RWPE2 (cell line): ENCODE data around the gene SMC1B.
A peak's percentile ranks its signal among the peaks of the same experiment; 100 is the strongest.
"Not testable (repeated sequence)": the region's sequence is repeated elsewhere in the genome, so short reads cannot be mapped to it uniquely, and the experiment has no call there.

Source experiments
- ATAC-seq: fragments of 200-7000 bp; cut with Tn5 transposase; 3 replicates; pipeline ENCODE4 v1.9.1; 2021; ENCODE audit warnings: low read depth
- DNase-seq: peaks from one replicate; pipeline ENCODE4 v3.0.0-alpha.2; 2020; ENCODE audit warnings: low spot score
- H3K27ac ChIP-seq: fragments of 450-650 bp; 2 replicates; pipeline ENCODE4 v1.5.1; 2017; ENCODE audit warnings: mild to moderate bottlenecking; ENCODE audit not compliant: poor library complexity, severe bottlenecking
- H3K27me3 ChIP-seq: fragments of 250-450 bp; sonication (Bioruptor Pico); 2 replicates; pipeline ENCODE4 v1.5.1; 2021; ENCODE audit warnings: mild to moderate bottlenecking, moderate library complexity; ENCODE audit not compliant: insufficient read depth, poor library complexity, severe bottlenecking
- H3K36me3 ChIP-seq: fragments of 250-450 bp; sonication (Bioruptor Pico); 2 replicates; pipeline ENCODE4 v1.5.1; 2020; ENCODE audit warnings: low read depth, mild to moderate bottlenecking, moderate library complexity
- H3K4me1 ChIP-seq: fragments of 250-450 bp; sonication (Bioruptor Pico); 2 replicates; pipeline ENCODE4 v1.5.1; 2021; ENCODE audit warnings: mild to moderate bottlenecking, moderate library complexity; ENCODE audit not compliant: insufficient read depth, poor library complexity, severe bottlenecking
- H3K4me3 ChIP-seq: fragments of 250-450 bp; sonication (Bioruptor Pico); 2 replicates; pipeline ENCODE4 v1.5.1; 2021; ENCODE audit warnings: mild to moderate bottlenecking, moderate library complexity; ENCODE audit not compliant: severe bottlenecking
- H3K9me3 ChIP-seq: fragments of 250-450 bp; sonication (Bioruptor Pico); 2 replicates; pipeline ENCODE4 v1.5.1; 2021; ENCODE audit warnings: mild to moderate bottlenecking, moderate library complexity; ENCODE audit not compliant: severe bottlenecking
- TF ChIP-seq, protein P1 (sequence below): fragments of 450-650 bp; IDR thresholded peaks from one replicate; pipeline ENCODE4 v1.5.1; 2017; ENCODE audit warnings: mild to moderate bottlenecking, moderate library complexity; ENCODE audit not compliant: poor library complexity, severe bottlenecking

SMC1B gene

GRCh38 chr22:45302751-45303150 lies 110.6 kb downstream of the SMC1B start:
- H3K9me3 ChIP-seq, result no peaks in the 10 kb centered on the region
- peak overlapping the region; percentile 64 for H3K27ac ChIP-seq
- H3K4me3 ChIP-seq, result no peak overlapping the region
- no peaks in the 10 kb centered on the region for H3K27me3 ChIP-seq
- H3K36me3 ChIP-seq, result no peaks in the 10 kb centered on the region
- ATAC-seq (peak; percentile 78), DNase-seq (no peak)
- peaks cover 3% of the 10 kb centered on the region for H3K4me1 ChIP-seq
- TF ChIP-seq, protein P1, sequence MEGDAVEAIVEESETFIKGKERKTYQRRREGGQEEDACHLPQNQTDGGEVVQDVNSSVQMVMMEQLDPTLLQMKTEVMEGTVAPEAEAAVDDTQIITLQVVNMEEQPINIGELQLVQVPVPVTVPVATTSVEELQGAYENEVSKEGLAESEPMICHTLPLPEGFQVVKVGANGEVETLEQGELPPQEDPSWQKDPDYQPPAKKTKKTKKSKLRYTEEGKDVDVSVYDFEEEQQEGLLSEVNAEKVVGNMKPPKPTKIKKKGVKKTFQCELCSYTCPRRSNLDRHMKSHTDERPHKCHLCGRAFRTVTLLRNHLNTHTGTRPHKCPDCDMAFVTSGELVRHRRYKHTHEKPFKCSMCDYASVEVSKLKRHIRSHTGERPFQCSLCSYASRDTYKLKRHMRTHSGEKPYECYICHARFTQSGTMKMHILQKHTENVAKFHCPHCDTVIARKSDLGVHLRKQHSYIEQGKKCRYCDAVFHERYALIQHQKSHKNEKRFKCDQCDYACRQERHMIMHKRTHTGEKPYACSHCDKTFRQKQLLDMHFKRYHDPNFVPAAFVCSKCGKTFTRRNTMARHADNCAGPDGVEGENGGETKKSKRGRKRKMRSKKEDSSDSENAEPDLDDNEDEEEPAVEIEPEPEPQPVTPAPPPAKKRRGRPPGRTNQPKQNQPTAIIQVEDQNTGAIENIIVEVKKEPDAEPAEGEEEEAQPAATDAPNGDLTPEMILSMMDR, result no peak

DNA sequence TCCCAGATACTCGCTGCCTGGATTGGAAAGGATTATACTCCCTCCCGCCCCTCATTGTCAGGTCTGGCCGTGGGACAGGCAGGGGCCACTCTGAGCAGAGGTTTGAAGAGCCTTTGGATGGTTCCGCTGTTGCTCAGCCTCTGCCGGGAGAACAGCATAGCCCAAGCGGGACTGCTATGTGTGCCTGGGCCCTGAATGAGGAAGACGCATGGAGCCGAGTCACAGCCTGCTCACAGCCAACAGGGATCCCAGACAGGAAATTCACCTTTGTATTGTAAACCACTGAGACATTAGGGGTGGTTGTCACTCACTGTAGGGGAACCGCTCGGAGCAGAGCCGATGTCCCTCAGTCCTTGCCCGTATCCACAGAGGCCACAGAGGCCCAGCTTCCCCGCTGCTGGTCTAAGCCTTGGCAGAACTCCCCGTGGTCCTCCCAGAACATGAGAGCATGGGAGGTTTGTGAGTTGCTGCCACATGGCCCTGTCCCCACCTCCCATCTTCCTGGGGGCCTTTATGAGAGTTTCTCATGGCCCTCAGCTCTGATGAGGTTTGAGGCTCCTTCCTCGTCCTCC lies 114.4 kb downstream of the SMC1B start:
- TF ChIP-seq, protein P1, result no peak
- Histone ChIP-seq H3K9me3 (no peaks in the 10 kb centered on the region), H3K36me3 (no peaks in the 10 kb centered on the region), H3K4me3 (no peak overlapping the region), H3K27ac (no peak overlapping the region), H3K27me3 (no peaks in the 10 kb centered on the region), H3K4me1 (peaks cover 3% of the 10 kb centered on the region)
- DNase-seq, result no peak
- no peak for ATAC-seq

DNA sequence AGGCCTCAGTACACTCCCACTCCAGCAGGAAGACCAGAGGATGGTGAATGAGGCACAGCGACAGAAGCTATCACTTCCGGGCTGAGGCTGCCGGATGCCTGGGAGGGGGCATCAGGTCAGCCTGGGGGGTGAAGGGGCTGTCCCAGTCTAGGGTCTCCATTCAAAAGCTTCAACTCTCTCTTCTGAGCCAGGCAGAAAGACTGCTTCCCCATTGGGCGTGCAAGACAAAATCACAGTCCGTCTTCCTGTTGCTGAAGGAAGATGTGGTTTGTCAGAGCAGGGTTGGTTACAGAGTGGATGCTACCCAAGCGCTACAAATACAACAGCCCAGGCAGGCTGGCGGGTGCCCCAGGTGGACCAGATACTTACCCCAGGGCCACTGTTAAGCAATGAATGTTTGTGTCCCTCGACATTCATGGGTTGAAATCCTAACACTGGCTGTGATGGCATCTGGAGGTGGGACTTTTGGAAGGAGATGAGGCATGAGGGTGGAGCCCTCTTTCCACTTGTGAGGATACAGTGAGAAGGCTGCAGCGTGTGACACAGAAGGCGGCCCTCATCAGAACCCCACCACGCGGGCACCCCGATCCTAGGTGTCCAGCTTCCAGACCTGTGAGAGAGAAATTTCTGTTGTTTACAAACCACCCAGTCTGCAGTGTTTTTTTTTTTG lies 116.6 kb downstream of the SMC1B start:
- H3K4me1 ChIP-seq, result no peaks in the 10 kb centered on the region
- no peaks in the 10 kb centered on the region for H3K9me3 ChIP-seq
- no peaks in the 10 kb centered on the region for H3K27me3 ChIP-seq
- DNase-seq (no peak), ATAC-seq (no peak)
- no peak overlapping the region for H3K4me3 ChIP-seq
- no peaks in the 10 kb centered on the region for H3K36me3 ChIP-seq
- TF ChIP-seq, protein P1, result no peak
- H3K27ac ChIP-seq, result no peak overlapping the region

GRCh38 chr22:45295492-45295891 lies 117.9 kb downstream of the SMC1B start:
- no peaks in the 10 kb centered on the region for H3K27me3 ChIP-seq

GRCh38 chr22:45295004-45295403 lies 118.4 kb downstream of the SMC1B start:
- H3K27ac ChIP-seq, DNase-seq, ATAC-seq, H3K36me3 ChIP-seq, H3K9me3 ChIP-seq, H3K4me3 ChIP-seq, H3K4me1 ChIP-seq, H3K27me3 ChIP-seq: not testable (repeated sequence)

More at GRCh38 chr22:45295492-45295891, 117.9 kb downstream of the SMC1B start:
- Histone ChIP-seq H3K27ac (no peak overlapping the region), H3K36me3 (no peaks in the 10 kb centered on the region), H3K4me1 (no peaks in the 10 kb centered on the region), H3K4me3 (no peak overlapping the region), H3K9me3 (no peaks in the 10 kb centered on the region)
- TF ChIP-seq, protein P1, result no peak
- ATAC-seq, result no peak
- no peak for DNase-seq
